CD14-positive monocyte (primary cell): ENCODE results near the gene TPST1. TPM values are rescaled to one million over a fixed set of nuclear protein-coding genes. Genes with fewer than 3 reads are reported as not detected.

Source experiments
- DNase-seq, 3 donors: peaks; one replicate each; pipeline ENCODE4 v3.0.0-alpha.2; 2011 to 2022
- H2AFZ ChIP-seq: 2 replicates; pipeline ENCODE4 v1.6.0; 2012; ENCODE audit warnings: mild to moderate bottlenecking, low read depth, low read length, inconsistent platforms; ENCODE audit not compliant: insufficient read depth, poor library complexity, severe bottlenecking
- H3K27ac ChIP-seq, 2 donors: 1 replicate in 1 of 2; 2 replicates in 1 of 2; pipeline ENCODE4 v1.5.1; 2012 to 2013; ENCODE audit warnings: low read length in 2 of 2, control low read depth in 1 of 2, inconsistent platforms in 1 of 2, low read depth in 1 of 2, mild to moderate bottlenecking in 1 of 2
- H3K27me3 ChIP-seq, 2 donors: one replicate each; pipeline versions ENCODE4 v1.6.0 to v1.6.1; 2011 to 2013; ENCODE audit warnings: low read length in 2 of 2; ENCODE audit not compliant: control insufficient read depth in 2 of 2, insufficient read depth in 2 of 2
- H3K36me3 ChIP-seq, 2 donors: replicated peaks in 1 of 2; 1 replicate in 1 of 2; 2 replicates in 1 of 2; pipeline versions ENCODE4 v1.5.1 to v1.6.1; 2012 to 2013; ENCODE audit warnings: low read length in 2 of 2, control low read depth in 1 of 2, inconsistent platforms in 1 of 2, mild to moderate bottlenecking in 1 of 2; ENCODE audit not compliant: insufficient read depth in 2 of 2, control insufficient read depth in 1 of 2
- H3K4me1 ChIP-seq, 2 donors: 1 replicate in 1 of 2; 2 replicates in 1 of 2; pipeline versions ENCODE4 v1.5.1 to v1.6.1; 2012 to 2013; ENCODE audit warnings: low read length in 2 of 2, control low read depth in 1 of 2, inconsistent platforms in 1 of 2, mild to moderate bottlenecking in 1 of 2, moderate library complexity in 1 of 2; ENCODE audit not compliant: insufficient read depth in 2 of 2, control insufficient read depth in 1 of 2
- H3K4me2 ChIP-seq: replicated peaks from 2 replicates; pipeline ENCODE3; 2012; ENCODE audit warnings: low read length, moderate library complexity, mild to moderate bottlenecking; ENCODE audit not compliant: poor library complexity, severe bottlenecking; ENCODE audit errors: extremely low read depth
- H3K4me3 ChIP-seq, 3 experiments: fragments of 200-600 bp in 1 of 3; sonication (generic) in 1 of 3; replicated peaks in 1 of 3; 1 replicate in 2 of 3; 2 replicates in 1 of 3; pipeline ENCODE4 v1.5.1; 2011 to 2013; ENCODE audit warnings: low read length in 3 of 3, mild to moderate bottlenecking in 3 of 3, control low read depth in 2 of 3, low read depth in 2 of 3, inconsistent platforms in 1 of 3, moderate library complexity in 1 of 3
- H3K79me2 ChIP-seq: 2 replicates; pipeline ENCODE4 v1.6.0; 2012; ENCODE audit warnings: mild to moderate bottlenecking, control low read depth, inconsistent platforms, low read length, moderate library complexity; ENCODE audit not compliant: insufficient read depth
- H3K9ac ChIP-seq: 2 replicates; pipeline ENCODE4 v1.6.0; 2017; ENCODE audit warnings: low read length, mild to moderate bottlenecking; ENCODE audit not compliant: insufficient read depth, poor library complexity, severe bottlenecking
- H3K9me3 ChIP-seq, 2 donors: replicated peaks in 1 of 2; 1 replicate in 1 of 2; 2 replicates in 1 of 2; pipeline versions ENCODE4 v1.5.1 to v1.6.1; 2012 to 2013; ENCODE audit warnings: low read length in 2 of 2, control low read depth in 1 of 2; ENCODE audit not compliant: control insufficient read depth in 1 of 2, insufficient read depth in 1 of 2
- H4K20me1 ChIP-seq: 2 replicates; pipeline ENCODE4 v1.6.0; 2012; ENCODE audit warnings: mild to moderate bottlenecking, low read length, control low read depth, moderate library complexity; ENCODE audit not compliant: insufficient read depth
- H3K27ac Mint-ChIP-seq, 7 donors: one replicate each; pipeline ENCODE4 v1.8.0; 2020; ENCODE audit warnings: mild to moderate bottlenecking in 7 of 7, mixed read lengths in 7 of 7, moderate library complexity in 6 of 7, inconsistent platforms in 2 of 7
- H3K27me3 Mint-ChIP-seq, 3 donors: one replicate each; pipeline ENCODE4 v1.8.0; 2021 to 2022; ENCODE audit warnings: low read depth in 3 of 3, mild to moderate bottlenecking in 3 of 3, mixed read lengths in 3 of 3, moderate library complexity in 3 of 3, inconsistent platforms in 1 of 3
- H3K36me3 Mint-ChIP-seq, 2 donors: one replicate each; pipeline ENCODE4 v1.8.0; 2020; ENCODE audit warnings: mixed read lengths in 2 of 2, inconsistent platforms in 1 of 2, mild to moderate bottlenecking in 1 of 2
- H3K4me1 Mint-ChIP-seq: one replicate; pipeline ENCODE4 v1.8.0; 2020; ENCODE audit warnings: mild to moderate bottlenecking, mixed read lengths
- H3K4me3 Mint-ChIP-seq, 2 donors: one replicate each; pipeline ENCODE4 v1.8.0; 2020; ENCODE audit warnings: mild to moderate bottlenecking in 2 of 2, mixed read lengths in 2 of 2, moderate library complexity in 1 of 2
- H3K9me3 Mint-ChIP-seq, 7 donors: one replicate each; pipeline ENCODE4 v1.8.0; 2020 to 2022; ENCODE audit warnings: mixed read lengths in 7 of 7, mild to moderate bottlenecking in 6 of 7, moderate library complexity in 6 of 7, inconsistent platforms in 2 of 7
- CTCF ChIP-seq: fragments of 200-600 bp; IDR thresholded peaks from one replicate; pipeline ENCODE4 v1.8.0; 2022; ENCODE audit warnings: antibody characterized with exemption, mild to moderate bottlenecking
- WGBS: methylation state at CpG from one replicate; pipeline ENCODE4 v1.1.5; 2013; ENCODE audit warnings: missing lambda C conversion rate; ENCODE audit not compliant: insufficient coverage; 5-methylcytosine and 5-hydroxymethylcytosine counted together
- intact Hi-C, 2 donors: fragments of 100-400 bp; cut with micrococcal nuclease; formaldehyde crosslinking; loops; one replicate each; pipeline versions ENCODE4 v1.15.0 to v1.15.1; 2023
- polyA plus RNA-seq, 3 donors: library from polyadenylated mRNA; depleted of rRNA in 1 of 3; unstranded in 2 of 3; stranded (reverse) in 1 of 3; fragments of 300-500 nt in 2 of 3; fragments of >200 nt in 1 of 3; fragmentation: Illumina TruSeq in 2 of 3; gene quantifications; 1 replicate in 2 of 3; 2 replicates in 1 of 3; pipeline ENCODE4 v1.2.3, GENCODE V29; 2012 to 2021

The TPST1 gene
- polyA plus RNA-seq, 3 donors: 0.54 to 4.8 (median 4.2) TPM

- Histone ChIP-seq H3K9me3 (no peaks in the 10 kb centered on the region), H3K36me3 (no peaks in the 10 kb centered on the region), H2AFZ (no peak overlapping the region), H3K9ac (no peak overlapping the region), H3K27ac (peak overlapping the region in 1 of 2 donors; percentile 79), H4K20me1 (no peaks in the 10 kb centered on the region), H3K4me2 (no peak overlapping the region), H3K79me2 (no peaks in the 10 kb centered on the region), H3K27me3 (no peaks in the 10 kb centered on the region), H3K4me1 (peaks cover 25 to 32% of the 10 kb centered on the region in 2 donors), H3K4me3 (no peak overlapping the region)
- TF ChIP-seq CTCF: no peak
- intact Hi-C loops: no loop called here
- Mint-ChIP-seq H3K4me1 (peaks cover 22% of the 10 kb centered on the region), H3K27me3 (no peaks in the 10 kb centered on the region), H3K36me3 (no peaks in the 10 kb centered on the region), H3K9me3 (peaks cover 0 to 17% (median 10%) of the 10 kb centered on the region in 7 donors), H3K27ac (peak overlapping the region in 4 of 7 donors; percentile 72 to 91 (median 80)), H3K4me3 (no peak overlapping the region)
- DNase-seq: peak in 2 of 3 donors; percentile 11 to 23
- no CpG with 5 or more reads among the region's 1 CpG for WGBS
Measured at GRCh38 chr7:66256281-66256680, 51.1 kb downstream of the TPST1 start.

GRCh38 chr7:66257481-66257880 lies 52.3 kb downstream of the TPST1 start:
- Mint-ChIP-seq H3K27me3 (no peaks in the 10 kb centered on the region), H3K4me3 (no peak overlapping the region), H3K4me1 (peaks cover 22% of the 10 kb centered on the region), H3K36me3 (no peaks in the 10 kb centered on the region), H3K9me3 (peaks cover 2 to 17% (median 14%) of the 10 kb centered on the region in 7 donors), H3K27ac (no peak overlapping the region)
- WGBS: no CpG with 5 or more reads among the region's 4 CpGs
- no peaks in the 10 kb centered on the region for H3K79me2 ChIP-seq
- DNase-seq: no peak
- no peak overlapping the region for H3K4me3 ChIP-seq
- no peak overlapping the region for H3K9ac ChIP-seq
- H4K20me1 ChIP-seq: no peaks in the 10 kb centered on the region
- no peaks in the 10 kb centered on the region for H3K27me3 ChIP-seq
- H3K27ac ChIP-seq: no peak overlapping the region
- H2AFZ ChIP-seq: no peak overlapping the region
- no peak for TF ChIP-seq CTCF
- H3K4me2 ChIP-seq: no peak overlapping the region
- H3K9me3 ChIP-seq: peaks cover 0 to 4% of the 10 kb centered on the region in 2 donors
- H3K4me1 ChIP-seq: peaks cover 25 to 32% of the 10 kb centered on the region in 2 donors
- no peaks in the 10 kb centered on the region for H3K36me3 ChIP-seq
- intact Hi-C loops: no loop called here
